ENCODE results near the gene APOL3.
"Not testable (repeated sequence)": the region's sequence is repeated elsewhere in the genome, so short reads cannot be mapped to it uniquely, and the experiment has no call there.

APOL3 gene

DNA sequence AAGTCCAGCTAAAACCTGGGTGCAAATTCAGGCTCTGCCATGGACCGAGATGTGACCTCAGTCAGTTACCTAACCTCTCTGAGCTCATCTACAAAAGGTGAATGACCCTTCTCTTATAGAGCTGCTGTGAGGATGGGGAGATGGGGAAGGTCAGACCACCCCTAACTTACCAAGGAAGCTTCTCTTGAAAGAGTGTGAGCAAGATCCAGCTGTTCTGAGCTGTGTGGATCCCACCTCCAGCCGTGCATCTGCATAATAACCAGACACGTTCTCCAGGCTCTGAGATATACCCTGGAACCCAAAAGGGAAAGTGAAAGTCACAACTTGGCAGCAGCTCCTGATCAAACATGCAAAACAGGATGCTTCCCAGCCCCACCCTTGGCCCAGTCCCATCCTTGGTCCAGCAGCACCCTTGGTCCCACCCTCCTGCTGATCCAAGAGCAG is at the start of gene APOL3:
Gene APOL3, minus strand, starts transcription at position 257 of the 444 bp plus-strand sequence. CDS start 11,700 bp downstream, outside the sequence.
- no peak for DNase-seq

- DNase-seq = no peak
These were observed 49.7 kb upstream of the APOL3 start for GRCh38 chr22:36210224-36210623.

- not testable (repeated sequence) for DNase-seq
These were observed 48.9 kb upstream of the APOL3 start for GRCh38 chr22:36209488-36209908.

DNA sequence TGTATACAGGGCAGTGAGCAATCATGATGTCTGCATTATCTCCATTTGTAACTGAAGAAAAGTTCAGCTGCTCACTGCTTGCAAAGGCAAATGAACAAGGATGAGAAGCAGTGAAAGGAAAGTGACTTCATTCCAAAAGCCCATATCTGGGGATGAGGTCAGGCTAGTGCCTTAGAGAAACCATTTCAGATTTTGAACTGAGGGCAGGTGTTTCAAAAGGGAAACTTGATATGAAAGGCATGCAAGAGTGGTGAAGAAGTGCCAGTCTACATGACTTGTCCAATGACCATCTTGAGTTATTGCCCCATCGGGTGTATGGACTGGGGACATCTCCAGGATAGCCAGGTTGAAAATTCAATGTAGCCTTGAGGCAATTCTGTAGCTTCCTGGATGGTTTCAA is 48.4 kb upstream of the APOL3 start:
- no peak for DNase-seq

- DNase-seq = no peak
These were observed 47.7 kb upstream of the APOL3 start for GRCh38 chr22:36208162-36208765.

GRCh38 chr22:36206255-36206654 is 45.7 kb upstream of the APOL3 start:
- no peak for DNase-seq

- DNase-seq = not testable (repeated sequence)
These were observed 45.0 kb upstream of the APOL3 start for GRCh38 chr22:36205573-36205972.

DNA sequence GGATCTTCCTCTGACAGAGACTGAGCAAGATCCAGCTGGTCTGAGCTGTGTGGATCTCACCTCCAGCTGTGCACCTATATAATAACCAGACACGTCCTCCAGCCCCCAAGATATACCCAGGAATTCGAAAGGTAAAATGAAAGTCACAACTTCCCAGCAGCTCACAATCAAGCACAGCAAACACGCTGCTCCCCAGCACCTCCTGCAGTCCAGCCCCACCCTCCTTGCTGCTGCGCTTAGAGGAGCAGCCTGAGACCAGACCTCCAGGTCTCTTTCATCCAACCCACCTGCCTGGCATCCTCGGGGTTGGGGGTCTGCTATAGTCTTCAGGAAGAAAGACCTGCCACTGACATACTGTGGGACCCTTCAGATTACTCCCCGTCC is 44.1 kb upstream of the APOL3 start:
- DNase-seq = no peak

DNA sequence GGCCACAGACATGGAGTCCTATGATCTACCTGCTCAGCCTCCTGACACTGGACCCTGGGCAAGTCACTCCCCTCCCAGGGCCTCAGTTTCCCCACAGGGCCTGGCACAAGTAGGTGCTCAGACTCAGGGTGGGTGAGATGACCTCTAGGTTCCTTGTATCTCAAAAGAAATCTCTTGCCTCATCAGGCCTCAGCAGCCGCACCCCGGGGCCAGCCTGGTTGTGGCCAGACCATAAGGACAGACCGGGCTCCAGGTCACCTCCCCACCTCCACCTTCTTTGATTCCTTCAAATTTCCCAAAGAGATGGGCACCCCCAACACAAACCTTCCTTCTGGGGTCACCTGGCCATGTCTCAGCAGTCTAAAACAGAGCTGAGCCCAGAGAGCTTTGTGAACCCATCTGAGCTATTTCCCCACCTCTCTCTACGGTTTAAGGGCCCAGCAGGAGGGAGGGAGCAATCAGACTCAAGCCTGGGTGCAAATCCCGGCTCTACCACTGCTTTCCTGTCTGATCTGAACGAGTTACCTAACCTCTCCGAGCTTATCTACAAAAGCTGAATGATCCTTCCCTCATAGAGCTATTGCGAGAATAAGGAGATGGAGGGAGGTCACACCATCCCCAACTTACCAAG is 43.6 kb upstream of the APOL3 start:
- no peak for DNase-seq

- DNase-seq = not testable (repeated sequence)
These were observed 42.9 kb upstream of the APOL3 start for GRCh38 chr22:36203441-36203840.

GRCh38 chr22:36202906-36203305 is 42.4 kb upstream of the APOL3 start:
- DNase-seq = not testable (repeated sequence)

DNA sequence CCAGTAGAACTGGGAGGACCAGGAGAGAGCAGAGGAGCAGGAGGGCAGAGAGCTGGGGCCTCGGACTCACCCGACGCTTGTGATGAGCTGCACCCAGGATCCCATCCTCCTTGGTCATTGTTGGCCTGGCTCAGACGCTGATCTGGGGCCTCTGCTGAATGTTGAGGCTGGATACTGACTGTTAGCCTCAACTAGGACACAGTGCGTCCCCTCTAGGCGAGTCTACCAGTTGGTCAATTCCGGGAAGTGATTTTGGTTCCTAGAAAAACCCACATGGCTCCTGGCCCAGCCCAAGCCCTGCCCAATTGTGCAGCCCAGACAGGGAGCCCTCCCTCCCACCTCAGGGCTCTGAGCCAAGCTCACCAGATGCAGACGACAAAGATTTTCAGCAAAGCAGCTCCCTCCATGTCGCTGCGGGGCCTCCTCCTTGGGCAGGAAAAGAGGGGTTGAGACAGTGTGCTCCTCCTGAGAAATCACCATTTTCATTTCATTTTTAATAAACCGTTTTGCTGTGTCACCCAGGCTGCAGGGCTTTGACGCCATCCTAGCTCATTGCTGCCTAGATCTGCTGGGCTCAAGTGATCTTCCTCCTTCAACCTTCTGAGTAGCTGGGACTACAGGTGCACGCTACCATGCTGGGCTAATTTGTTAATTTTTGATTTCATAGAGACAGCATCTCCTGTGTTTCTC is 41.2 kb upstream of the APOL3 start, which contains the start of gene APOL4:
Gene APOL4, minus strand, starts transcription at position 180 of the 690 bp plus-strand sequence. Its CDS starts 75 bp downstream, at position 105.
- no peak for DNase-seq

- not testable (repeated sequence) for DNase-seq
These were observed 40.5 kb upstream of the APOL3 start for GRCh38 chr22:36201025-36201424.

- DNase-seq = no peak
These were observed 38.5 kb upstream of the APOL3 start for GRCh38 chr22:36199001-36199551.

GRCh38 chr22:36198536-36198935 is 38.0 kb upstream of the APOL3 start:
- no peak for DNase-seq

DNA sequence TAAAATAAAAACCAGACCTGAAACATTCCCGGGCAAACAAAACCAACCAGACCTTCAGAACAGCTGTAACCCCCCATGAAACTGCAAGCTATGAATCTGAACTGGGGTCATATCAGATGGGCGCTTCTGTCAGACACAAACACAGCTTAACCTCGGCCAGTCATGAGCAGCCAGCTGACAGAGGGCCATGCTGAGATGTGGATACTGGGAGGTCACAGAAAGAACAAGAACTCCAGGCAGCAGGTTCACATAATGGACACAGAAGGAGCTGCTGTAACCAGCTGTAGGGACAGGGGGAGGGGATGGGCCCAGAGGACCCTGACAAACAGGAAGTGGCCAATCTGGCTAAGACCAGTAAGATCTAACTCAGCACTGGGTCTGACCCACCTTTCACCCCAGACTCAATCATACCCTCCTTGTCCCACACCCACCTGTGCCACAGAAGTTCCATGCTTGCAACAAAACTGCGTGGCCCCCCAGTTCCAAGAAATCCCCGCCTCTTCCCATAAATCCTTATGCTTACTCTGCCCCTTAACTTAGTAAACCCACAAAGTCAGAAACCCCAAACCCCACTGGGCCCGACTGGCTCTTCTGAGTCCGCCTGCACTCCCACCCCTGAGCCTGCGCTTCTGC is 37.1 kb upstream of the APOL3 start:
- no peak for DNase-seq

GRCh38 chr22:36197065-36197440 is 36.5 kb upstream of the APOL3 start:
- peak; percentile 49 for DNase-seq

GRCh38 chr22:36196254-36197064 is 35.9 kb upstream of the APOL3 start:
- no peak for DNase-seq

DNA sequence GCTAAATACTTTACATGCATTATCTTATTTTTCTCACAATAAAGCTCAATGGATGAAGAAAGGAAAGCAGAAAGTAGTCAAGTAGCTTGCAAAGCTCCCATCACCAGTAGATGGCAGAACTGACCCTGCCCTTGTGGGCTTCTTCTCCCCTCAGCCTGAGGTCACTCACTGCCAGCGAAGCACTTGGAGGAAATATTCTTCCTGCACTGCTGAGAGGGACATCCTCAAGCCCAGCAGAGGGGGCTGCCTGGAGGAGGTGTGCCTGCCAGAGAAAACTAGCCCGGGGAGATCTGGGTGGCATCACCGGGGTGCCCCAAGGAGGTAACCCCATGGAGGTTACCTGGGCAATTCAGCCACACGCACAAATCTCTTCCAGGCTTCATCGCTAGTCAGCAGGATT is 34.4 kb upstream of the APOL3 start:
- peak; percentile 32 for DNase-seq

DNA sequence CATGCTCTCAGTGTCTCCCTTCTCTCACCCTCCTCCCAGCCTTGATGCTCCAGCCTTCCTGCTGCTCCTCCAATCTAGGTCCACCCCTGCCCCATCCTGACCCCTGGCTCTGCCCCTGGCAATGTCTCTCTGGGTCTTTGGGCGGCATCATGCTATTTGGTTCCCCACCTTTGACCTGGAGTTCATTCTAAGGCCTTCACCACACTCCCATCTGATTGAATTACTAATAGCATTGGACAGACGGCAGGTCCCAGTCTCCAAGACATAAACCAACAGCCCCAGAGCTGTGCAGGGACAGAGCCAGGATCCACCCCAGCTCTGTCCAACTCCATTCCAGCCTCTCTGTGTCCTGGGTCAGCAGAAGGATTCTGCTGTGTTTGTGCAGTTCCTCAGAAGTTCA is 33.8 kb upstream of the APOL3 start:
- DNase-seq = no peak

GRCh38 chr22:36193577-36193976 is 33.0 kb upstream of the APOL3 start:
- DNase-seq = no peak

- DNase-seq = no peak
These were observed 32.6 kb upstream of the APOL3 start for GRCh38 chr22:36193171-36193570.

Data from amniotic stem cell (primary cell).